ENCODE results near the gene EML4. TPM values are rescaled to one million over a fixed set of nuclear protein-coding genes. Genes with fewer than 3 reads are reported as not detected.

Gene EML4
- total and polyA plus RNA-seq, 2 of the 13 experiments (the other 11 are each of a cell fraction or from before 2014, with no cell fraction given): 243 to 476 TPM

- Histone ChIP-seq H3K79me2 (ENCODE audit: insufficient read depth, low read length) (peaks cover 100% of the 10 kb centered on the region), H2AFZ (ENCODE audit: low read length) (no peak overlapping the region), H3K27ac (ENCODE audit: extremely low read length, insufficient read depth, low read length) (no peak overlapping the region), H3K36me3 (replicated peaks in 1 of 2; ENCODE audit: control insufficient read depth in 1 of 2, insufficient read depth in 2 of 2, low read length in 2 of 2) (peaks cover 10 to 35% of the 10 kb centered on the region in 2 experiments), H3K4me2 (ENCODE audit: low read depth, low read length) (no peak overlapping the region; the same call in 1 of the 2 replicates), H3K27me3 (ENCODE audit: control insufficient read depth in 1 of 2, insufficient read depth in 2 of 2, low read length in 2 of 2) (no peaks in the 10 kb centered on the region), H3K4me3 (replicated peaks in 1 of 3; ENCODE audit: insufficient read depth in 1 of 3, low read depth in 2 of 3, low read length in 3 of 3) (no peak overlapping the region), H3K9me3 (ENCODE audit: low read length) (no peaks in the 10 kb centered on the region), H4K20me1 (ENCODE audit: insufficient read depth, low read length) (peaks cover 100% of the 10 kb centered on the region), H3K9ac (ENCODE audit: insufficient read depth, low read depth, low read length) (no peak overlapping the region), H3K4me1 (ENCODE audit: insufficient read depth, low read length) (peaks cover 97% of the 10 kb centered on the region)
- CTCF ChIA-PET (ENCODE audit: low intra/inter-chr PET ratio, low total read pairs): no interaction called here
- ATAC-seq (no peak), FAIRE-seq (no peak), DNase-seq (ENCODE audit: low spot score) (no peak)
- no TSS peak for BruUV-seq (replicated peaks)
- POLR2A ChIA-PET: no interaction called here
- 78% methylated on average over 1 of the region's 1 CpG for WGBS (ENCODE audit: low lambda C conversion rate)
- in situ Hi-C loops (cut with HindIII; ENCODE audit: extremely low pct_ligation_motif_present, low pct_unique_long_range_greater_than_20kb) (no loop called here), intact Hi-C loops (cut with micrococcal nuclease; ENCODE audit: unreplicated experiment) (no loop called here)
- TF ChIP-seq ZNF33B (CRISPR knock-in tag; IDR thresholded peaks at IDR 0.05): no peak
- no peak for TF ChIP-seq TEAD3 (CRISPR knock-in tag; optimal IDR thresholded peaks at IDR 0.05; ENCODE audit: borderline replicate concordance)
- TF ChIP-seq SMYD3 (CRISPR knock-in tag; IDR thresholded peaks at IDR 0.05): no peak
- TF ChIP-seq ZNF30 (CRISPR knock-in tag; IDR thresholded peaks at IDR 0.05): no peak
- TF ChIP-seq PITX1 (CRISPR knock-in tag; IDR thresholded peaks at IDR 0.05): no peak
- 0 out of 2 replicates have a peak, but pooled peaks have one; percentile 15 for TF ChIP-seq CREM (IDR thresholded peaks at IDR 0.05)
- TF ChIP-seq CREM (CRISPR knock-in tag; IDR thresholded peaks at IDR 0.05): no peak
- no peak for TF ChIP-seq SAFB2 (CRISPR knock-in tag; IDR thresholded peaks at IDR 0.05; ENCODE audit: borderline replicate concordance, low read depth)
- TF ChIP-seq ATF4 (CRISPR knock-in tag; IDR thresholded peaks at IDR 0.05): no peak
- TF ChIP-seq, protein P1, sequence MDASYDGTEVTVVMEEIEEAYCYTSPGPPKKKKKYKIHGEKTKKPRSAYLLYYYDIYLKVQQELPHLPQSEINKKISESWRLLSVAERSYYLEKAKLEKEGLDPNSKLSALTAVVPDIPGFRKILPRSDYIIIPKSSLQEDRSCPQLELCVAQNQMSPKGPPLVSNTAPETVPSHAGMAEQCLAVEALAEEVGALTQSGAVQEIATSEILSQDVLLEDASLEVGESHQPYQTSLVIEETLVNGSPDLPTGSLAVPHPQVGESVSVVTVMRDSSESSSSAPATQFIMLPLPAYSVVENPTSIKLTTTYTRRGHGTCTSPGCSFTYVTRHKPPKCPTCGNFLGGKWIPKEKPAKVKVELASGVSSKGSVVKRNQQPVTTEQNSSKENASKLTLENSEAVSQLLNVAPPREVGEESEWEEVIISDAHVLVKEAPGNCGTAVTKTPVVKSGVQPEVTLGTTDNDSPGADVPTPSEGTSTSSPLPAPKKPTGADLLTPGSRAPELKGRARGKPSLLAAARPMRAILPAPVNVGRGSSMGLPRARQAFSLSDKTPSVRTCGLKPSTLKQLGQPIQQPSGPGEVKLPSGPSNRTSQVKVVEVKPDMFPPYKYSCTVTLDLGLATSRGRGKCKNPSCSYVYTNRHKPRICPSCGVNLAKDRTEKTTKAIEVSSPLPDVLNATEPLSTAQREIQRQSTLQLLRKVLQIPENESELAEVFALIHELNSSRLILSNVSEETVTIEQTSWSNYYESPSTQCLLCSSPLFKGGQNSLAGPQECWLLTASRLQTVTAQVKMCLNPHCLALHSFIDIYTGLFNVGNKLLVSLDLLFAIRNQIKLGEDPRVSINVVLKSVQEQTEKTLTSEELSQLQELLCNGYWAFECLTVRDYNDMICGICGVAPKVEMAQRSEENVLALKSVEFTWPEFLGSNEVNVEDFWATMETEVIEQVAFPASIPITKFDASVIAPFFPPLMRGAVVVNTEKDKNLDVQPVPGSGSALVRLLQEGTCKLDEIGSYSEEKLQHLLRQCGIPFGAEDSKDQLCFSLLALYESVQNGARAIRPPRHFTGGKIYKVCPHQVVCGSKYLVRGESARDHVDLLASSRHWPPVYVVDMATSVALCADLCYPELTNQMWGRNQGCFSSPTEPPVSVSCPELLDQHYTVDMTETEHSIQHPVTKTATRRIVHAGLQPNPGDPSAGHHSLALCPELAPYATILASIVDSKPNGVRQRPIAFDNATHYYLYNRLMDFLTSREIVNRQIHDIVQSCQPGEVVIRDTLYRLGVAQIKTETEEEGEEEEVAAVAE (CRISPR knock-in tag; IDR thresholded peaks at IDR 0.05; ENCODE audit: borderline replicate concordance): no peak
- no peak for TF ChIP-seq REXO4 (CRISPR knock-in tag; IDR thresholded peaks at IDR 0.05; ENCODE audit: borderline replicate concordance)
- TF ChIP-seq IRF2 (CRISPR knock-in tag; IDR thresholded peaks at IDR 0.05): no peak
- peak; percentile 50; the same call in 1 of the 2 replicates for TF ChIP-seq MAFF (IDR thresholded peaks at IDR 0.05; ENCODE audit: low read depth, low read length)
- no peak for TF ChIP-seq ZNF629 (CRISPR knock-in tag; conservative IDR thresholded peaks at IDR 0.05)
- no peak for TF ChIP-seq ARID4A (CRISPR knock-in tag; IDR thresholded peaks at IDR 0.05; ENCODE audit: borderline replicate concordance)
- no peak for TF ChIP-seq BHLHE40 (IDR thresholded peaks at IDR 0.05; ENCODE audit: low read length)
- no peak for TF ChIP-seq SATB2 (CRISPR knock-in tag; IDR thresholded peaks at IDR 0.05)
- TF ChIP-seq MAFK (conservative IDR thresholded peaks at IDR 0.05 in 1 of 2, IDR thresholded peaks at IDR 0.05 in 1 of 2; ENCODE audit: low read length in 2 of 2): peak; percentile 35 to 53; a peak in 1 of 4 replicates
Measured at GRCh38 chr2:42225573-42225972, 56.4 kb downstream of the EML4 start.

Measured in HepG2 (cell line).